HG02623 (cell line): ENCODE results near the gene CA6.
"Not testable (repeated sequence)": the region's sequence is repeated elsewhere in the genome, so short reads cannot be mapped to it uniquely, and the experiment has no call there.

Source experiments
- ATAC-seq: cut with Tn5 transposase; IDR thresholded peaks from one replicate; pipeline ENCODE4 v1.9.1; 2021; ENCODE audit warnings: moderate library complexity; ENCODE audit not compliant: unreplicated experiment

CA6 gene

DNA sequence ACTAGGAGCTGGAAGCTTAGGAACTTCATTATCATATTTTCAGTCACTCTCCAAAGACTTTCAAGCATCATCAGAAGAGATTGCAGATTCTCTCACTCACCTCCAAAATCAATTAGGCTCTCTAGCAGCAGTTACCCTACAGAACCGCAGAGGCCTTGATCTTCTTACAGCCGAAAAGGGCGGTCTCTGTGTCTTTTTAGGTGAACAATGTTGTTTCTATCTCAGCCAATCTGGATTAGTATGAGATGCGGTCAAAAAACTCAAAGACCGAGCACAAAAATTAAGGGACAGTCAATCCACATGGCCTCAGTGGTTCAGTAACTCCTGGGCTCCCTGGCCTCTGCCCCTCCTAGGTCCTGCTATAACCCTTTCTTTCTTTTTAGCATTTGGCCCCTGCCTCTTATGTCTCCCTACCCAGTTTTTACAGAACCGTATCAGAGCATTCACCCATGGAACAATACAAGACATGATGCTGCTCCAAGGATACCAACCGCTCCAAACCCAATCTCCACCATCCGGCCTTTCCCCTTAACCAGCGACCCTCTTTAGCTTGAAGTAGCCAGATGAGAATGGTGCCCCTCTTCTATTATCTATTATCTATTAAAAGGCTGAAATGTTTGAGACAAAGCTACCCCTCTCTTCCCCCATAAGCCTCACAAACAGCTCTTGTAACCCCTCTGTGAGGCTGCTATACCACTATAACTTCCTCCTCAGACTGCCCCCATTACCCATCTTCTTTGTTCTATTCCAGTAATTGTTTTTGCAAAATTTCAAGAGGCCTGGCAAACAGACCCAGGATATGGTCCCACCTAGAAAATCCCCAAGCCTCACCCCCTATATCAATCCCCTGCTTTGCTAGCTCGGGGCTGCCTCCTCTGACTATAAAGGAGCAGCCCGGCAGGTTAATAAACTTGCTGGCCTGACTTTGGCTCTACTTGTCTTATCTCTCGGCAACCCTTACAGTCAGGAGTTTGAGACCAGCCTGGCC is 18.7 kb upstream of the CA6 start:
- no peak for ATAC-seq

- ATAC-seq: no peak
Observed at GRCh38 chr1:8930116-8930515, 15.6 kb upstream of the CA6 start.

DNA sequence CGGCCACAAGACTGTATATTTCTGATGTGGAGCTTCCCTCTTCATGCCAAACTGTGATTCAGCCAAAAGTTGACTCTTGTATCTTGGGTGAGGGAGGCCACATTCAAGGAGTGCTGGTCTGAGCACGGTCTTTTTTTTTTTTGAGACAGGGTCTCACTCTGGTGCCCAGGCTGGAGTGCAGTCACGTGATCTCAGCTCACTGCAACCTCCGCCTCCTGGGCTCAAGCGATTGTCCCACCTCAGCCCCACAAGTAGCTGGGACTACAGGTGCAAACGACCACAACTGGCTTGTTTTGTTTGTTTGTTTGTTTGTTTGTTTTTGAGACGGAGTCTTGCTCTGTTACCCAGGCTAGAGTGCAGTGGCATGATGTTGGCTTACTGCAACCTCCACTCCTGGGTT is 8.6 kb upstream of the CA6 start:
- not testable (repeated sequence) for ATAC-seq

GRCh38 chr1:8937701-8938100 is 8.0 kb upstream of the CA6 start:
- no peak for ATAC-seq

DNA sequence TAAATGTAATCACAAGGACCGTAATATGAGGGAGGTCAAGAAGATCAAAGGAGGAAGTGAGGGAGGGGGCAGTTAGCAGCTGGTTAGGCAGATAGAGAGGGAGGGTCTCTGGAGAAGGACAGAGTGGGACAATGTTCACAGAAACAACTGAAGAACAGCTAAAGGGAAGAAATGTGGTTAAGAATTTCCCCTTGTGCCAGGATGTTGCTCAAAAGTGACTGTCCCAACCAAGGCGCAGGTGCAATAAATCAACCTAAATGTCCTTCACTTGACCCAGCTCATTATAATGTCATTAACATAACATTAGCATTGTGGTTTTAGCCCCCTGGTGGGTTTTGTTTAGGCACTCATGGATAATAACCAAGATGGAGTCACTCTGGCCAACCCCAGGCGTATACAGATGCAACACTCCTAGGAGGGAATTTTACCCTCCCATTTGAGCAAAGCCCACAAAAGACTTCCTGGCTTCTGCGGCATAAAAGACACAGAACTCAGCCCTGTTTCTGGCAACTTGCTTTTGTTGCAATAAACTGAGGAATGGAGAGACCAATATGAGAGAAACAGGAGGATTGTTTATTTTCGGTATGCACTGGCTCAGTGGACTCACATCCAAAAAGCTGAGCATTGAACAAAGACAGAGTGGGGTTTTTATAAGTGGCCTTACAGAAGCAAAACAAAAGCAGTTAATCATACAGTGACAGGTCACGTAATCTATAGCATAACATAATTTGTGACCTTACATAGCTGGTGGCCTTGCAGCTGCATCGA is 7.3 kb upstream of the CA6 start:
- ATAC-seq: no peak

GRCh38 chr1:8939000-8939265 is 6.7 kb upstream of the CA6 start:
- ATAC-seq: no peak

DNA sequence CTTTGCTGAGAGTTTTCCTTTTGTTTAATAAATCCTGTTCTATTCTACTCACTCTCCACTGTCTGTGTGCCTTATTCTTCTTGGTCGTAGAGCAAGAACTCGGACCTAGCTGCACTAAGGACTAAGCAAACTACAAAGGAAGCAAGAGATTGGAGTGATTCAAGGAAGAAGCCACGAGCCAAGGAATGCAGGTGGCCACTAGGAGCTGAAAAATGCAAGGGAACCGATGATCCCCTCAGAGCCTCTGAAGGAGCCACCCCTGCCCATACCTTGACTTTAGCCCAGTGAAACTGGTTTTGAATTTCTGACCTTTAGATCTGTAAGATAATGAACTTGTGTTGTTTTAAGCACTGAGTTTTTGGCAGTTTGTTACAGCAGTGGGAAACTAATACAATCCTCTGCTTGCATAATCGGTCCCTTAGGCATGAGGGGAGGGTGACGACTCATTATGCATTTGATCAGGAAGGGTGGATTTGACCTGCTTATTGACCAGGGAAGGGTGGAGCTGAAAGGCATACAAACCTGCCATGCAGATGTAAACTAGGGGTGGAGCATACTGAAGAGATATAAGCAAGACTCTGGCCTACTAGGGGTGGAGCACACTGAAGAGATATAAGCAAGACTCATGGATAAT is 6.2 kb upstream of the CA6 start:
- ATAC-seq: no peak

DNA sequence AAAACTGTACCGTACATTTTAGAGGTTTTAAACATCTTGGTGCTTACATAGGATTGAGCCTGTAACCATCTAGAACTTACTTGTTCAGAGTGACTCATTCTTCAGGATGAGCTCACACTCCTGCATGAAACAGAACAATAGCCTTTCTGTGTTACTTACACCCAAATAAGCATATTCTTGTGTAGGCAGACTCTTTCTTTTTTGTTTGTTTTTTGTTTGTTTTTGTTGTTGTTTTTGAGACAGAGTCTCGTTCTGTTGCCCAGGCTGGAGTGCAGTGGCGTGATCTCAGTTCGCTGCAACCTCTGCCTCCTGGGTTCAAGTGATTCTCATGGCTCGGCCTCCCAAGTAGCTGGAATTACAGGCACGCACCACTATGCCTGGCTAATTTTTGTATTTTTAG is 3.8 kb upstream of the CA6 start:
- ATAC-seq: no peak

- no peak for ATAC-seq
Observed at GRCh38 chr1:8943498-8944405, 1.9 kb upstream of the CA6 start.

- ATAC-seq: no peak
Observed at GRCh38 chr1:8947127-8947691, 1.5 kb downstream of the CA6 start.

- no peak for ATAC-seq
Observed at GRCh38 chr1:8950309-8950708, 4.6 kb downstream of the CA6 start.

DNA sequence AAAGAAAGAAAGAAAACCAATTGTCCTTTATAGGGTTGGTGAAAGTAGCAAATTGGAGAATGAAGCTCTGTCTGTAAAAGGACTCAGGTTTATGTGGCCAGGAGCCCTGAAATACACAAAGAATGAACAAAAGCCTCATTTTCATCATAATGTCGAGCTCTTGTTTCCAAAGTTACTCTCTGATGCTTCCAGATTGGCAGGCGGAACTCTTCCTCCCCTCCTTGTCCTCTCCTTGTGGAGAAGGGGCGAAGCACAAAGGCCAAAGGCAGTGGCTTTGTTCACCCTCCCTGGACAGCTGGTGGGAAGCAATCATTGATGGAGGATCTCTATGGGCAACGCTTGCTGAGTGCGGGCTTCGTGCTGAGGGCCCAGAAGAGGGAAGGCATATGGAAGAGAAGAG is 5.6 kb downstream of the CA6 start:
- no peak for ATAC-seq

- ATAC-seq: no peak
Observed at GRCh38 chr1:8955406-8955805, 9.7 kb downstream of the CA6 start.

GRCh38 chr1:8956461-8957349 is 11.0 kb downstream of the CA6 start:
- ATAC-seq: no peak

- no peak for ATAC-seq
Observed at GRCh38 chr1:8962812-8963530, 17.3 kb downstream of the CA6 start.

DNA sequence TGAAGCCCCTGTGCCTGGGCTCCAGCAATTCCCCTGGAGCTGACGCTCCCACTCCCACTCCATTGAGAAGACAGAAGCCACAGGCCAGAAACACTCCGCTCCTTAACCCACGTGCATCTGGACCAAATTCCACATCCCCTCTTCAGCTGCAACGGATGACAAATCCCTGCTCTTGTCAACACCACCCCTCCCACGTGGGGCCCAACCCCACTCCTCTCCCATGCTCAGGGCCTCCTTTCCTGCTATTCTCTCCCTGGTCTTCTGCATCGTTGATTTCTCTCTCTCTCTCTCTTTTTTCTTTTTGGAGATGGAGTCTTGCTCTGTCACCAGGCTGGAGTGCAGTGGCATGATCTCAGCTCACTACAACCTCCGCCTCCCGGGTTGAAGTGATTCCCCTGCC is 18.3 kb downstream of the CA6 start:
- ATAC-seq: no peak

DNA sequence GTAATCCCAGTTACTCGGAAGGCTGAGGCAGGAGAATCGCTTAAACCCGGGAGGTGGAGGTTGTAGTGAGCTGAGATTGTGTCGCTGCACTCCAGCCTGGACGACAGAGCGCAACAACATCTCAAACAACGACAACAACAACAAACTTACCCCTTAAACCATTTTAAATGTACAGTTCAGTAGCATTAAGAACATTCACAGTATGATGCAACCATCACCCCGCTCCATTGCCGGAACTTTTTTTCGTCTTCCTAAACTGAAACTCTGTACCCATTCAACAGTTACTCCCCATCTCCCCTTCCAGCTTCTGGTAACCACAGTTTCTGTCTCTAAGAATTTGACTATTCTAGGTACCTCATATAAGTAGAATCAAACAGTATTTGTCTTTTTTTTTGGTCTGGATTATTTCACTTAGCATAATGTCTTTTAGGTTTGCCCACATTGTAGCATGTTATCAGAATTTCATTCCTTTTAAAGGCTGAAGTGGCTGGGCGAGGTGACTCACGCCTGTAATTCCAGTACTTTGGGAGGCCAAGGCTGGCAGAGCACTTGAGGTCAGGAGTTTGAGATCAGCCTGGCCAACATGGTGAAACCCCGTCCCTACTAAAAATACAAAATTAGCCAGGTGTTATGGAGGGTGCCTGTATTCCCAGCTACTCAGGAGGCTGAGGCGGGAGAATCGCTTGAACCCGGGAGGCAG is 19.6 kb downstream of the CA6 start:
- no peak for ATAC-seq

DNA sequence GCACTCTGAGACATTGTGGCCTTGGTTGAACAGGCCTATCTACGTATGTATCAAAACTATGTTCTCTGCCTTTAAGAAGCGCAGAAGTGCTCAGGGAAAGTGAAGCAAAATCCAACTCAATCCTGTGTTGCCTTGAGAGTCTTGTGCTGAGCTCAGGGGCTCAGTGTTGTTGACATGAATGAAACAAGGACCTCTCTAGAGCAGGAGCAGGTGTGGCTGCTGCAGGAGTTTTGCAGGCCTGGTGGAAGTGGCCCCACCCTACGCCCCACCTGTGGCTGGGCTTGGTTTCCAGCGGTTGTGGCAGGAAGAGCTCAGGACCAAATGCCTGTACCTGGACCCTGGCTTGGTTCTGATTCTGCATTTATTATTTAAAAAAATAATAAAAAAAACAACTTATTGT is 20.9 kb downstream of the CA6 start:
- no peak for ATAC-seq
